HG03045 (cell line): ENCODE measurements around the gene RDH8.

Source experiments
- ATAC-seq: cut with Tn5 transposase; IDR thresholded peaks from one replicate; pipeline ENCODE4 v1.9.1; 2021; ENCODE audit warnings: mild to moderate bottlenecking, moderate library complexity; ENCODE audit not compliant: unreplicated experiment

RDH8 gene, protein sequence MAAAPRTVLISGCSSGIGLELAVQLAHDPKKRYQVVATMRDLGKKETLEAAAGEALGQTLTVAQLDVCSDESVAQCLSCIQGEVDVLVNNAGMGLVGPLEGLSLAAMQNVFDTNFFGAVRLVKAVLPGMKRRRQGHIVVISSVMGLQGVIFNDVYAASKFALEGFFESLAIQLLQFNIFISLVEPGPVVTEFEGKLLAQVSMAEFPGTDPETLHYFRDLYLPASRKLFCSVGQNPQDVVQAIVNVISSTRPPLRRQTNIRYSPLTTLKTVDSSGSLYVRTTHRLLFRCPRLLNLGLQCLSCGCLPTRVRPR

DNA sequence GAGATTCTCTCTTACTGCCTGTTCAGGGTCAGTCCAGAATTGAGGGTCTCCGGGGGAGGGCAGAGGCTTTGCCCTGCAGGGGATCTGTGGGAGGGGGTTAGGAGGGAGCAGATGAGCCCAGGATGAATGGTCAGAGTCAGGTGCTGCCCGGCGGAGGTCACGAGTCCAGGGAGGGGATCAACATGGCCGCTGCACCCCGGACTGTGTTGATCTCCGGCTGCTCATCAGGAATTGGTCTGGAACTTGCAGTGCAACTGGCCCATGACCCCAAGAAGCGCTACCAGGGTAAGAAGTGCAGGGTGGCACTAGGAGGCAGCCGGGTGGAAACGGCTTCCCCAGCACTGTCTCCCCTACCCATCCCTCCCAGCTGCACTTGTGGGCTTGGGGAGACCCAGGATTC, at the start of gene RDH8:
Gene RDH8, plus strand, starts transcription at position 168 of the 400 bp plus-strand sequence. Its CDS starts 15 bp downstream, at position 183.
- ATAC-seq = no peak

DNA sequence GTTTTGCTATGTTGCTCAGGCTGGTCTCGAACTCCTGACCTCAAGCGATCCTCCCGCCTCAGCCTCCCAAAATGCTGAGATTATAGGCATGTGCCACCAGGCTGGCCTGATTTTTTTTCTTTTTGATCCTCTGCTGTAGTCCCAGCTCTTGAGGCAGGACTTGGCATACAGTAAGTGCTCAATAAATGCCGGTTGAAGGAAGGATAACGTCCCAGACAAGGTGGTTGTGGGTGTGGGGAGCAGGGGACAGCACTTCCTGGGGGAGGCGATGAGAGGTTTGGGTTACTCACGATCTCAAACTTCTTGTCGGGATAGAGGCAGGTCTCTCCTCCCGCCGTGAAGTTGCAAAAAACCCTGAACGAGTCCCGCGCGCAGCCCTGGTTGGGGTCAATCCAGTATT, 47.3 kb upstream of the RDH8 start:
- no peak for ATAC-seq

DNA sequence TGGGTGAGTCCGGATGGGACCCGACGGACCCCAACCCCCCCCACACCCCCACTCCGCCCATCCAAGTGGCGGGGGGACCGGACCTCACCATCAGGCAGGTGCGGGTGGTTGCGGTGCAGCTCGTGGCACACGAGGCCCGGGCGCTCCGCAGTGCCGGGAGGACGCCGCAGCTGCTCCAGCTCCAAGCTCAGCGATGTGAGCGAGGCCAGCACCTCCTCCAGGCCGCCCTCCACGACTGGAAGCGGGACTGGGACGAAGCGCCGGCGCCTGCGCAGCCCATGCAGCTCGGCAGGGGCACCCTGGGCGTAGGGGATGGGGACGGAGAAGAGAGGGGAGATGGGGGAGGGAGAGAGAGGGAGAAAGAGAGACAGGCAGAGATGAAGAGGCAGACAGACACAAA, 46.8 kb upstream of the RDH8 start:
- ATAC-seq = no peak

DNA sequence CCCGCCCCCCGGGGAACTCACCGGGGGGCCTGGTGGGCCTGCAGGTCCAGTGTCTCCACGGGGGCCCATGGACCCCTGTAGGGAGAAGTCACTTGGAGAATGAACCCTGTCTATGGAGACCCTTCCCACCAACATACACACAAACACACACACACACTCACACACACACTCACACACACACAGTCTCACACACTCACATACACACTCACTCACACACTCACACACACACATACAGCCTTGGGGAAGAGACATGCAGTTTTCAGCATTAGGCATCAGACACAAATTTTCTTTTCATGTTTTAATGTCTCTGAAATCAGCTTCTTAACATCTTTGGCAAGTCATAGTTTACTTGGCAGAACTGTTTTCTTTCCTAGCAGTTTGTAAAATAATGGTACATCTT, 46.0 kb upstream of the RDH8 start:
- no peak for ATAC-seq

DNA sequence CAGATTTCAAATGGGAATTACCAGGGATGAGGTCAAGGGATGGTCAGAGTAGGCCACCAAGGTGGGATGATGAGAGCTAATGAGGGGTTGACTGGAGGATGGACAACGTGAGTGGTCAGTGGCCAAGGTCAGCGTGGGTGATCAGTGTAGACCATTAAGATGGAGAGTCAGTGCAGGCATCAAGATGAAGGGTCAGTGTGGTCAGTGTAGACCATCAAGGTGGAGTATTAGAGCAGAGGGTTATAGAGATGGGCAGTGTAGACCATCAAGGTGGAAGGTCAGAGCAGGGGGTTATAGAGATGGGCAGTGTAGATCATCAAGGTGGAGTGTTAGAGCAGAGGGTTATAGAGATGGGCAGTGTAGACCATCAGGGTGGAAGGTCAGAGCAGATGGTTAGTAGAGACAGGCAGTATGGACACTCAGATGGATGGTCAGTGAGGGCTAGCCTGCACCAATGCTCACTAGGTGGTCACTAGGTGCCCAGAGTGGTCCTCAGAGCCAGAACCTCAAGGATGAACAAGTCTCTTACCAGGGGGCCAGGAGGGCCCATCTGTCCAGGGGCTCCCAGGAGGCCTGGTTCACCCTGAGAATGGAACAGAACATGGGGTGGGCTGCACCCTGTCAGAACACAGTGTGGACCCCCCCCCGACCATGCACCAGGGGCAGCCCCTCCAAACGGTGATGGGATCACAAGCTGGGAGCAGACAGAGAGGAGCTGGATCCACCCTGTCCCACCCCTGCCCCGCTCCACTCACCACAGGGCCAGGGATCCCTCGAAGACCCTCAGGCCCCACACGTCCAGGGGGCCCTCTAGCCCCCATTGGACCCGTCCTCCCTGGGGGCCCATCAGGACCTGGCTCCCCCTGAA, 44.2 kb upstream of the RDH8 start:
- no peak for ATAC-seq

DNA sequence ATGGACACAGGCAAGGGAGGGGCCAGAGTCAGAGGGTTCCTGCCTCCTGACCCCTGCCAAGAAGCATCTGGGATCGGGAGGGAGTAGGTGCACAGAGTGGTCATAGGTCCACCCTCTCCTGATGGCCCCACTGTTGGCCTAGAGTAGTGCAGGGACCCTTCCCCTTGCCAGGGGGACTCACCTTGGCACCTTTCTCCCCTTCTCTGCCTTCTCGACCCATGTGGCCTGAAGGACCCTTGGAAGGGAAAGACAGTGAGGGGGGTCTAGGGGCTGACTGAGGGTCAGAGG, 43.7 kb upstream of the RDH8 start:
- ATAC-seq = no peak

DNA sequence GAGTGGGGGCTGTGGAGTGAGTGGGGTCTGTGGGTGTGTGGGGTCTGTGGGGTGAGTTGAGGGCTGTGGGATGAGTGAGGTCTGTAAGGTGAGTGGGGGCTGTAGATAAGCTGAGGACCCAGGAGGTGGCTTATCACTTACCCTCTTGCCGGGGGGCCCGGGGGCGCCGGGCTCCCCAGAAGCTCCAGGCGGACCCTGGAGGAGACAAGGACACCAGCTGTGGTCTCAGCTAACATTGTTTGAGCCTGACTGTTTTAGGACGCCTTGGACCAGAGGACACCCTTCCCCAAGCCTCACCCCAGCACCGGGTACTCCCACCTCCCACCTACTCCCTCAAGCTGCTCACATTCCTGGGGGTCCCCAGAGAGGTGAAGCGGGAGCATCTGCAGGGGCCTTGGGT, 42.8 kb upstream of the RDH8 start:
- no peak for ATAC-seq

DNA sequence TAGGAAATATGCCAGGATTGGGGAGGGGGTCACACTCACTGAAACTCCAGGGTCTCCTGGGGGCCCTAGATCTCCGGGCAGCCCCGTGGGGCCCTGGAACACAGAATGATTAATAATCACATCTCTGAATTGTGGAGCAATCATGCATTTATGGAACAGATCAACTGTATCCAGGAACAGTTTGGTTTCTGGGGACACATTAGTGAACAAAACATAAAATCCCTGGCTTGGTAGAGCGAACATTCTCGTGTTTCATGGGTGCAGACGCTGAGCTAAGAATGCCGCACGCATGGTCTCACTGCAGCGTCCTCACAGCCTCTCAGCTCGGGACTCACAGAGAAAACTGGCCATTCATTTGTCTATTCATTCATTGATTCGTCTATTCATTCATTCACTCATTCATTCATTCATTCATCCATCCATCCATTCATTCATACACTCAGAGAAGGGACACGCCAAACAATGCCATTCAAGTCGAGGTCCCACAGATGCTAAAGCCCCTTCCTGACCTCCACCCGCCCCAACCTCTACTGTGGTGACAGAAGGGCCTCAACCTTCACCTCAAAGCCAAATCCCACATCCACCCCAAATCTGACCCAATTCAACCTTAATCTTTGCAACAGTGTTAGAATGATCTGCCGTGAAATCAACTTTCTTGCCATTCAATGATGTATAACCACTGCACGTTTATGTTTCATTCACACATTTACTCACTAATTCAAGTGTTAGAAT, 42.0 kb upstream of the RDH8 start:
- ATAC-seq = no peak

DNA sequence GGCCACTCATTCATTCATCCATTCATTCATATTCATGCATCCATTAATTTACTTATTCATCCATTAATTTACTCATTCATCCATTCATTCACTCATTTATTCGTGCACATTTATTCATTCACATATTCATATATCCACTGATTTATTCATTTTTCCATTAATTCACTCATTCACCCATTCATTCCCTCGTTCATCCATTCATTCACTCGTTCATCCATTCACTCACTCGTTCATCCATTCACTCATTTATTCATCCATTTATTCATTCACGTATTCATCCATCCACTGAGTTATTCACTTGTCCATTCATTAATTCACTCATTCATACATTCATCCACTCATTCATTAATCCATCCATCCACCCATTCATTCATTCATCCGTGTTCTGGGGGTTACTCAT, 41.2 kb upstream of the RDH8 start:
- no peak for ATAC-seq

DNA sequence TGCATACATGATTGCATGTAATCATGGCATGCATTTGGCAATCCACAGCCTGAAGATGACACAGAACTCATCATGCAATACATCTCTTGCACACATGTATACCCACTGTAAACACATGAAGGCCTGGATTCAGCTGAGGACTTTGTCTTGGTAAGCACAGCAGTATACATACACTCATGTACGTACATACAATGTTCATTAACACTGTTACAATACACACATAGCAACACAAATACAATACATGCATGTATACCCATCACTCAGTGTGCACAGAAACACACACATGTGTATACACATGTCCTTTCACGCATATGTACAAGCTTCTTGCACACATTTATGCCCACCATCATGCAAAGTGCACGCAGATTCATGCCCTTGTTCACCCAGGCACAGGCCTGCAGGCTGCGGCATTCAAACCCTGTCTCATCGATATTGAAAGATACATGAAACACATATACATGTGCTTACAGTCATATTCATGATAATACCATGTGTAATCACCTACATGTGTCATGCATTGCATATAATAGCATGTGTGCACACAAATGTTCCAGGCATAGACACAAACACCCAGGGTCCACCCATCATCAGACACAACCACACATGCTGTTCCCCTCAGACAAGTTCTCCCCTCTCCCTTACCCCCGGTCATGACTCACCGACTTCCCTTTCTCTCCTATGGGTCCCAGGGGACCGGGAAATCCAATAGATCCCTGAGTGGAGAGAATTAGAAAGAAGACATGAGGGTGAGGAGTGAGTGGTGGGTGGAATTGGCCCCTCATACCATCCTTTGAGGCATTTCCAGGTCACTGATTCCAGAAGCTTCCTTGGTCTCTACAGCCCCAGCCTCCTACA, 31.6 kb upstream of the RDH8 start:
- no peak for ATAC-seq

DNA sequence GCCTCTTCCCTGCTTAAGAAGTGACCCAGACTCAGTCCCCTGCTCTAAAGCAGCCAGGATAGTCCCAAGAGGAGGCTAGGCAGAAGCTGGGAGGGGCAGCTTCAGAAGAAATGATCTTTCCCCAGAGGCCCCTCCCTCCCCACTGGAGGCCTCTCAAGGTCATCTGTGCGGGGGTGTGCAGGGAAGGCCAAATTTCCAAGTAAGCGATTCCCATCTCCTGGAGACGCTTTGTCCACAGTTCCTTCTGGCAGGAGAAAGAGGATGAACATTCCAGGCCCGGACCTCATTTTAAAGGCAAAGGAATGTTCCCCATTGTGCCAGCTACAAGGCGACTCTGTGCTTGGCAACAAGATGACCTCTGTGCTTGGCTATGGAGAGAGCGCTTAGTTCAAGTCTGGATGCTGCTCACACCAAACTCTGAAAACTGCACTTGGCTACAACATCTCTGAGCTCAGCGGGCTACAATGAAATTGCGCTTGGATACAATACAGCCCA, 26.4 kb upstream of the RDH8 start:
- ATAC-seq = no peak

DNA sequence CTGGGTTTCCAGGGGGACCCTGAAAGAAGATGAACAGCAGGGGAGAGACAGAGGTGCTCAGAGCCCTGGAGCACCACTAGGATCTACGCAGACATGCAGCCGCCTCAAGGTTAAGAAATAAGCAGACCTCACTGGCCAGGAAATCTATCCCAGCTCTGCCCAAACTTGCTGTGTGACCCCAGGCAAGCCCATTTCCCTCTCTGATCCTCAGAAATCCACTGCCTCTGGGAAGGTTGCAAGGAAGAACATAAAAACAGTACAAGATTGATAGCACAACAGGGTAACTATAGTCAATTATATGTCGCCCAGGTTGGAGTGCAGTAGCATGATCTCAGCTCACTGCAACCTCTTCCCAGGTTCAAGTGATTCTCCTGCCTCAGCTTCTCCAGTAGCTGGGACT, 23.8 kb upstream of the RDH8 start:
- no peak for ATAC-seq

DNA sequence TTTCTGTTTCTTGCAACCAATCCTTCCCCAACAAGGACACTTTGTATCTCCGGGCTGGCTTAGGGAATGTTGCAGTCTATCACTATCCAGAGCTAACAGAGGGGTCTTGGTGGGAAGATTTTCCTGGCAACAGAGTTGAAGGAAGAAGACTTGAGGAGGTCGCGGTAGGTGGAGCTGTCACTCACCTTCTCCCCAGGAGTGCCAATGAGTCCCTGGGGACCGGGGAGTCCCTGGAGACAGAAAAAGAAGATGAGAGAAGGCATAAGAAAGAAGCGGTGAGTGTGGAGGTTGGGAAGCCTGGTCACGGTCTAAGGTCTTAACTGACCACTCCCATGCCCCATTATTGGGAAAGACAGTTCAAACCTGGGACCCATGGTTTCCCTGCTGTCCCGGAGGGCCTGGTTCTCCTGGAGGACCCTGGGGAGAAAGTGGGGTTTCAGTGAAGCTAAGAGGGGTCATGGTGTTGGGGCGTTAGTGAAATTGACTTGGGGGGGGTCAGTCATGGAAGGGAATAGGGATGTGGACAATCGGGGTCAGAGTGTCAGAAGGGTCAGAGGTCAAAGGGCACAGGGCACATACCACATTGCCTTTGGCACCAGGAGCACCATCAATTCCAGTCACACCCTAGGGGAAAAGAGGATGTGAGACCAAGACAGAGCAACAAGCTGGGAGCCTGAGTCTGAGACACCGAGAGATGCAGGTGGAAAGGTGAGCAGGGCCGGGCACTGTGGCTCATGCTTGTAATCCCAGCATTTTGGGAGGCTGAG, 21.7 kb upstream of the RDH8 start:
- no peak for ATAC-seq

DNA sequence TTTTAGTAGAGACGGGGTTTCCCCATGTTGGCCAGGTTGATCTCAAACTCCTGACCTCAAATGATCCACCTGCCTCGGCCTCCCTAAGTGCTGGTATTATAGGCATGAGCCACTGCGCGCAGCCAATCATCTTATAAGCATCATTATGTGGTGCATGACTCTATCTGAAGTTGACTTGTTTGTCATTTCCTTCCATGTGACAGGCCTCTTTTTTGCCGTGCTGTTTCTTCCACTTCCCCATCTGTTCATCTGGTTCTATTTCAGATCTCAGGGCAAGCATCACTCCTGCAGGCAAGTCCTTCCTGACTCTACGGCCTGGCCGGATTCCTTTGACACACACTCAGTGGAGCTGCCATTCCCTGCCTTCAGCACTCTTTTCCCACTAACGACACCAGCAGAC, 18.2 kb upstream of the RDH8 start:
- no peak for ATAC-seq

DNA sequence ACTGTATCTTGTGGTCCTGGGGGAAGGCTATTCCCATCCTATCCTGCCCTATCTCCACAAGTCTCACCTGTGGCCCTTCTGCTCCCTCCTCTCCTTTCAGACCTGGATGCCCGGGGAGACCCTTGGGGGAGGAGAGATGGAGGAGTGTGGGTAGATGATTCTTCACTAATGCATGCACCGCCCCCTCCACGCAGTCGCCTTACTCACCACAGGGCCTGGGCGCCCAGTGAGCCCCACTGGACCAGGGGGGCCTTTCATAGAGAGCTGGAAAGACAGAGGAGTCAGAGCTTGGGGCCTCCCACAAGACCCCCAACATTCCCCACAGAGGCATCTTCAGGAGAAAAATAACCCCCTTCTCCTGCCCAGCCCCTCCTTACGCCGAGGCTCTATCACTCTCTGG, 17.3 kb upstream of the RDH8 start:
- ATAC-seq = no peak

DNA sequence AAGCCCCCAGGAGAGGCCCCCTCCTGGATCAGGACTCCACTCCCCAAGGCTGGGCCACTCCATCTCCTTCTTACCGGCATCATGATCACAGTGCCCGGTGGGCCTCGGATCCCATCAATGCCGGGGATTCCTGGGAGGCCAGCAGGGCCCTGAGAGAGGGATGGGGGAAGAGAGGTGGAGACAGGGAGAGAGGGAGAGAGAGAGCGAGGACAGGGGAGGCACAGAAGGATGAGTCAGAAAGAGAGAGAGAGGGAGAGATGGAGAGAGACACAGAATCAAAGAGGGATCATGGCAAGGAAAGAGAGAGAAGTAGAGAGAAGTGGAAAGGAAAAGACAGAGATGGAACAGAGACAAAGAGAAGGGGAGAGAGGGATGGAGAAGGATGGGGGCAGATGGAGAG, 16.7 kb upstream of the RDH8 start:
- ATAC-seq = no peak

DNA sequence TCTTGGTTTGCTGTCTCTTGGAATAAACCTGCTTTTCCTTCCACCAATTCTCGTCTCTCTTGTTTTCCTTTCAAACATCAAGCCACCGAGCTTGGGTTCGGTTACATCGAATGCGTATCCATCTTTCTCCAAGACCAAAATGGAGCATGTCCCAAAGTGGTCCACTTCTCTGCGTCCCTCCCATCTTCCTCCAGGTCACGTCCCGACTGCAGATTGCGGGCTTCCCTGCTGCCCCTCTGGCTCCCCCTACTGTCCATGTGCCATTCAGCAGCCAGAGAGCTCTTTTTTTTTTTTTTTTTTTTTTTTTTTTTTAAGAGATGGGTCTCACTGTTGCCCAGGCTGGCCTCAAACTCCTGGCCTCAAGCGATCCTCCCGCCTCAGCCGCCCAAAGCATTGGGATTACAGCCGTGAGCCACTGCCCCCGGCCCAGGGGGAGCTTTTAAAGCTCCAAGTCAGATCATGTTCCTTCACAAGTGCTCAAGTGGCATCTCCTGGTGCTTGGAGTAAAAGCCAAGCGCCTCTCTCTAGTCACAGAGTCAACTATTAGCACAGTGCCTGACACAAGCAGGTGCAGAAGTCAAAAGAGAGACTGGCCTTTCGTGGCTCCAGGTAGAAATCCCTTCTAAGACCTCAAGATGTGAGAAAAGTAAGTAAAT, 13.0 kb upstream of the RDH8 start:
- no peak for ATAC-seq

DNA sequence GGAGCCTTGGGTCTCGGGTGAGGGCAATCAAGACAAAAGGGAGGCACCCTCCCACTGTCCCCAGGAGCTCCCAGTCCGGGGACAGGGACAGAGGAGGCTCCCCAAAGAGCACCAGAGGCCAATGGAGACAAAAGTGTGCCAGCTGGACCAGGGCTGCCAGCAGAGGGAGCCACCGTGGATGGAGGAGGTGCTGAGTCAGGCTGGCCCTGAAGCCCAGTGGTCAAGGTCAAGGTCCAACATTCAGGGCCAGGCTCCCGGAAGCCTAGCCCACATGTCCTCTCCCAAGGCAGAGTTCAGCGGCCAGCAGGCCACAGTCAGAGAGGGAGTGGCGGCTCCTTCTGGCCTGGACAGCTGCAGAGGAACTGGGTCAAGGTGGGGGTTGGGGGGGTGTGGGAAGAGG, 11.4 kb upstream of the RDH8 start:
- ATAC-seq = no peak

DNA sequence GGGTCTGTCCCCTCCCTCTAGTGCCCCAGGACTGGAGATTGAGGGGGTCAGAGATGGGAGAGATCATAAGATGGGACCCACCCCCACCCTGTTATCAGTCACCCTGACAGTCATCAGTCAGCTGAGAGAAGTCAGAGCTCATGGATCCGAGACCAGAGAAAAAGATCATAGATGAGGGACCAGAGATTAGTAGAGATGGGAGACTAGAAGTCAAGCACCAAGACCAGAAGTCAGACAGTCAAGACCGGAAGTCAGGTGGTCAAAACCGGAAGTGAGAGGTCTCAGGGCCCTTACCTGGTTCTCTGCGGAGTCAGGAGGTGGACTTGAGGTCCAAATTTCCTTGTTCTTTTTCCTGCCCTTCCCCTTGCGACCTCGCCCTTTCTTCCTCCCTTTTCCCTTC, 10.0 kb upstream of the RDH8 start:
- no peak for ATAC-seq

DNA sequence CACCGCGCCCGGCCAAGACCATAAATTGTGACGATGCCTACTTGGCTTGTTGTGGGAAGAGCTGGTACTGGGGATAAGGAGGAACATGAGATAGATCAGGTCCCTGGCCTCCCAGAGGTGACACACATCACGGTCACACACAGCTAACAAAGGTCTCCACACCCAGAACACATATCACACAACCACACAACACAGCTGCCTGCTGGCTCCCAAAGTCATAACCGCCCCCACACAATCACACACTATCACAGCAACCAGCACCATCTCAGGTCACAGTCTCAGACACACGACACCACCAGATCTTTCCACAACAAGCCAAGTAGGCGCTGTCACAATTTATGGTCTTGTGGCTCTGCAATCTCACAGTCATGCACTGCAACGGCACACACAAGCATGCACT, 8.7 kb upstream of the RDH8 start:
- ATAC-seq = no peak
